Osteoblast (primary cell): ENCODE data around the gene SCP2. TPM values are rescaled to one million over a fixed set of nuclear protein-coding genes. Genes with fewer than 3 reads are reported as not detected.

ENCODE experiments used
- DNase-seq: peaks from one replicate; pipeline ENCODE4 v3.0.0; 2011; ENCODE audit warnings: low spot score, mixed read lengths; ENCODE audit not compliant: insufficient read length; ENCODE audit errors: missing footprints
- H2AFZ ChIP-seq: 2 replicates; pipeline ENCODE4 v1.6.0; 2011; ENCODE audit warnings: mild to moderate bottlenecking, low read length
- H3K27ac ChIP-seq: 2 replicates; pipeline ENCODE4 v1.5.1; 2011; ENCODE audit warnings: mild to moderate bottlenecking, low read depth, low read length, moderate library complexity
- H3K27me3 ChIP-seq: 2 replicates; pipeline ENCODE4 v1.6.0; 2012; ENCODE audit warnings: mild to moderate bottlenecking, control low read depth, inconsistent platforms, low read length, moderate library complexity; ENCODE audit not compliant: insufficient read depth
- H3K36me3 ChIP-seq: 2 replicates; pipeline ENCODE4 v1.5.1; 2011; ENCODE audit warnings: mild to moderate bottlenecking, low read length, control low read depth, moderate library complexity; ENCODE audit not compliant: insufficient read depth
- H3K4me1 ChIP-seq: 2 replicates; pipeline ENCODE4 v1.5.1; 2011; ENCODE audit warnings: mild to moderate bottlenecking, low read length, control low read depth, moderate library complexity; ENCODE audit not compliant: insufficient read depth
- H3K4me2 ChIP-seq: 2 replicates; pipeline ENCODE4 v1.6.0; 2011; ENCODE audit warnings: mild to moderate bottlenecking, low read length; ENCODE audit not compliant: insufficient read depth
- H3K4me3 ChIP-seq: fragments of 200-600 bp; sonication (generic); 3 replicates; pipeline ENCODE4 v1.5.1; 2012; ENCODE audit warnings: mild to moderate bottlenecking, low read length, inconsistent platforms; ENCODE audit not compliant: insufficient read depth
- H3K79me2 ChIP-seq: 2 replicates; pipeline ENCODE4 v1.6.0; 2012; ENCODE audit warnings: mild to moderate bottlenecking, low read length, control low read depth, inconsistent platforms; ENCODE audit not compliant: insufficient read depth
- H3K9me3 ChIP-seq: 2 replicates; pipeline ENCODE4 v1.5.1; 2011; ENCODE audit warnings: low read depth, low read length, control low read depth
- H4K20me1 ChIP-seq: 2 replicates; pipeline ENCODE4 v1.6.0; 2012; ENCODE audit warnings: mild to moderate bottlenecking, low read length, control low read depth; ENCODE audit not compliant: insufficient read depth
- CTCF ChIP-seq: IDR thresholded peaks from 2 replicates; pipeline ENCODE4 v1.5.1; 2011; ENCODE audit warnings: mild to moderate bottlenecking, low read depth, low read length, moderate library complexity; ENCODE audit errors: extremely low read depth
- total RNA-seq: library from RNA; depleted of rRNA; stranded (reverse); fragments of >200 nt; gene quantifications from 2 replicates; pipeline ENCODE4 v1.2.3, GENCODE V29; 2012

SCP2 gene
- total RNA-seq, 1 donor: 171 TPM

GRCh38 chr1:53011175-53011574, 84.1 kb downstream of the SCP2 start:
- Histone ChIP-seq H4K20me1 (no peaks in the 10 kb centered on the region), H3K27ac (no peak overlapping the region), H3K4me3 (no peak overlapping the region), H3K27me3 (no peaks in the 10 kb centered on the region), H2AFZ (no peak overlapping the region), H3K4me1 (peaks cover 8% of the 10 kb centered on the region), H3K79me2 (peaks cover 16% of the 10 kb centered on the region), H3K36me3 (no peaks in the 10 kb centered on the region), H3K9me3 (no peaks in the 10 kb centered on the region), H3K4me2 (no peak overlapping the region)
- no peak for TF ChIP-seq CTCF
- no peak for DNase-seq

- Histone ChIP-seq H3K4me3 (peak overlapping the region; percentile 84), H3K27me3 (no peaks in the 10 kb centered on the region), H3K79me2 (peaks cover 44% of the 10 kb centered on the region), H3K4me1 (peaks cover 12% of the 10 kb centered on the region), H2AFZ (peak overlapping the region; percentile 94), H4K20me1 (no peaks in the 10 kb centered on the region), H3K27ac (peak overlapping the region; percentile 42), H3K36me3 (no peaks in the 10 kb centered on the region), H3K9me3 (no peaks in the 10 kb centered on the region), H3K4me2 (peak overlapping the region; percentile 80)
- no peak for TF ChIP-seq CTCF
- peak; percentile 90 for DNase-seq
Measured at GRCh38 chr1:53014791-53015507, 87.9 kb downstream of the SCP2 start.

GRCh38 chr1:53015508-53015860, 88.4 kb downstream of the SCP2 start:
- Histone ChIP-seq H3K4me3 (peak overlapping the region; percentile 84), H2AFZ (peak overlapping the region; percentile 94), H3K27me3 (no peaks in the 10 kb centered on the region), H3K9me3 (no peaks in the 10 kb centered on the region), H3K27ac (peak overlapping the region; percentile 42), H3K4me2 (peak overlapping the region; percentile 80), H3K79me2 (peaks cover 47% of the 10 kb centered on the region), H3K36me3 (no peaks in the 10 kb centered on the region), H3K4me1 (peaks cover 12% of the 10 kb centered on the region), H4K20me1 (no peaks in the 10 kb centered on the region)
- DNase-seq: peak; percentile 21
- no peak for TF ChIP-seq CTCF

DNA sequence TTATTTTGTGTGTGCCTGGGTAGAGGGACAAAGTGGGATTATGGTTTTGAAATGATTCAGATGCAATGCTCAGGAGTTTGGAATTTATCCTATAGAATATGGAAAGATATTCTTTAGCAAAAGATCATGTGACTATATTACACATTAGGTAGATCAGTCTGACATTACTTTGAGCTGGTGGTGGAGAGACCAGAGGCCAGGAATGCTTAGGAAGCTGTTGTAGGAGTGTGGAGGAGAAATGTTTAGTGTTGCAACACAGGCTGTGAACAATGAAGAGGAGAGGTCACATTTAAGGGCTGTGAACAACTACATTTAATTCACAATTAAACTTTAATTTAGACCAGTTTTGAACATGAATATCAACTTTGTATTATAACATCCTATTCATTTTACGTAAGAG, 89.6 kb downstream of the SCP2 start:
- Histone ChIP-seq H3K79me2 (peaks cover 54% of the 10 kb centered on the region), H3K4me2 (peak overlapping the region; percentile 80), H3K4me3 (no peak overlapping the region), H3K9me3 (no peaks in the 10 kb centered on the region), H4K20me1 (no peaks in the 10 kb centered on the region), H3K36me3 (no peaks in the 10 kb centered on the region), H2AFZ (no peak overlapping the region), H3K27ac (no peak overlapping the region), H3K27me3 (no peaks in the 10 kb centered on the region), H3K4me1 (peaks cover 12% of the 10 kb centered on the region)
- DNase-seq: peak; percentile 0
- TF ChIP-seq CTCF: no peak
